Caco-2 (cell line): ENCODE data around the gene FBN3. TPM values are rescaled to one million over a fixed set of nuclear protein-coding genes. Genes with fewer than 3 reads are reported as not detected.

Experiments used
- BruUV-seq: library from RNA; stranded (reverse); fragments of 400-500 nt; replicated peaks from 2 replicates; lab custom pipeline; 2021; lab: Mats Ljungman, UMichigan
- CTCF ChIA-PET: fragments of 300-600 bp; sonication (Branson Sonifier 250); formaldehyde crosslinking; loops from one replicate; lab custom pipeline; 2022; ENCODE audit warnings: antibody characterized with exemption; lab: Charles Lee
- POLR2A ChIA-PET: fragments of 300-600 bp; sonication (Branson Sonifier 250); formaldehyde crosslinking; loops from one replicate; lab custom pipeline; 2022; ENCODE audit warnings: antibody characterized with exemption; lab: Charles Lee
- DNase-seq, 2 experiments: peaks; one replicate each; pipeline versions ENCODE4 v3.0.0 to v3.0.0-alpha.2; 2020 to 2022
- H3K27me3 ChIP-seq: replicated peaks from 2 replicates; pipeline ENCODE4 v1.6.0; 2011; ENCODE audit warnings: low read length; ENCODE audit not compliant: control insufficient read depth, insufficient read depth
- H3K36me3 ChIP-seq: 2 replicates; pipeline ENCODE4 v1.5.1; 2011; ENCODE audit warnings: low read length; ENCODE audit not compliant: control insufficient read depth, insufficient read depth
- H3K4me1 ChIP-seq: fragments of 250-450 bp; sonication (Bioruptor Pico); 2 replicates; pipeline ENCODE4 v1.5.1; 2020; ENCODE audit warnings: mild to moderate bottlenecking
- H3K4me3 ChIP-seq: 2 replicates; pipeline ENCODE4 v1.5.1; 2011; ENCODE audit warnings: low read depth, mild to moderate bottlenecking, control low read depth, low read length
- H3K9me3 ChIP-seq: fragments of 250-450 bp; sonication (Bioruptor Pico); 2 replicates; pipeline ENCODE4 v1.5.1; 2020; ENCODE audit warnings: mild to moderate bottlenecking, moderate library complexity
- H3K27ac Mint-ChIP-seq: one replicate; pipeline ENCODE4 v1.8.0; 2022; ENCODE audit warnings: mixed read lengths; ENCODE audit not compliant: unreplicated experiment
- H3K27me3 Mint-ChIP-seq: one replicate; pipeline ENCODE4 v1.8.0; 2022; ENCODE audit warnings: mixed read lengths; ENCODE audit not compliant: insufficient read depth, unreplicated experiment
- H3K36me3 Mint-ChIP-seq: one replicate; pipeline ENCODE4 v1.8.0; 2022; ENCODE audit warnings: mild to moderate bottlenecking, mixed read lengths; ENCODE audit not compliant: insufficient read depth, unreplicated experiment
- H3K4me1 Mint-ChIP-seq: one replicate; pipeline ENCODE4 v1.8.0; 2022; ENCODE audit warnings: low read depth, mixed read lengths; ENCODE audit not compliant: unreplicated experiment
- H3K4me3 Mint-ChIP-seq: one replicate; pipeline ENCODE4 v1.8.0; 2022; ENCODE audit warnings: mild to moderate bottlenecking, moderate library complexity, mixed read lengths; ENCODE audit not compliant: unreplicated experiment
- H3K9me3 Mint-ChIP-seq: one replicate; pipeline ENCODE4 v1.8.0; 2022; ENCODE audit warnings: mixed read lengths; ENCODE audit not compliant: unreplicated experiment
- intact Hi-C: fragments of 100-400 bp; cut with micrococcal nuclease; formaldehyde crosslinking; loops from one replicate; pipeline ENCODE4 v1.10.0; 2022; ENCODE audit not compliant: unreplicated experiment
- total RNA-seq: library from RNA; stranded (reverse); gene quantifications from 2 replicates; pipeline ENCODE4 v1.2.3, GENCODE V29; 2022
- TF ChIP-seq, protein P1 (sequence below), 2 experiments: fragments of 200-600 bp in 1 of 2; IDR thresholded peaks; 1 replicate in 1 of 2; 2 replicates in 1 of 2; pipeline versions ENCODE4 v1.5.1 to v1.8.0; 2011 to 2022; ENCODE audit warnings: antibody characterized with exemption in 1 of 2, control low read depth in 1 of 2, inconsistent platforms in 1 of 2, low read depth in 1 of 2, low read length in 1 of 2, mild to moderate bottlenecking in 1 of 2, moderate library complexity in 1 of 2; ENCODE audit not compliant: insufficient read depth in 1 of 2, severe bottlenecking in 1 of 2, unreplicated experiment in 1 of 2

The FBN3 gene
- total RNA-seq, 1 experiment from 2014 or later, result 16.4 TPM

DNA sequence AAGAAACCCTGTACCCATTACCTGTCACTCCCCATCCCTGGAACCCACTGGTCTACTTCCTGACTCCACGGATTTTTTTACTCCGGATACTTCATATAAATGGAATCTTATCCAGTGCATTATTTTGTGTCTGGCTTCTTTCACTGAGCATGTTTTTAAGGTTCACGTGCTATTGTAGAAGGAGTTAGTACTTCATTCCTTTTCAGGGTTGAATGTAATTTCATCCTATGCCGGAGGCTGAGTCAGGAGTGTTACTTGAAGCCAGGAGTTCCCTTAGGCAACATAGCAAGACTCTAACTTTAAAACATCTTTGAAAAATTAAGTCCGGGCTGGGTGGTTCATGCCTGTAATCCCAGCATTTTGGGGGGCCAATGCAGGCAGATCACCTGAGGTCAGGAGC is 126.0 kb downstream of the FBN3 start:
- Mint-ChIP-seq H3K4me3 (no peak overlapping the region), H3K4me1 (peaks cover 18% of the 10 kb centered on the region), H3K27me3 (no peaks in the 10 kb centered on the region), H3K9me3 (no peaks in the 10 kb centered on the region), H3K36me3 (peaks cover 6% of the 10 kb centered on the region), H3K27ac (no peak overlapping the region)
- POLR2A ChIA-PET, result no interaction called here
- H3K4me3 ChIP-seq, result no peak overlapping the region
- TF ChIP-seq, protein P1, sequence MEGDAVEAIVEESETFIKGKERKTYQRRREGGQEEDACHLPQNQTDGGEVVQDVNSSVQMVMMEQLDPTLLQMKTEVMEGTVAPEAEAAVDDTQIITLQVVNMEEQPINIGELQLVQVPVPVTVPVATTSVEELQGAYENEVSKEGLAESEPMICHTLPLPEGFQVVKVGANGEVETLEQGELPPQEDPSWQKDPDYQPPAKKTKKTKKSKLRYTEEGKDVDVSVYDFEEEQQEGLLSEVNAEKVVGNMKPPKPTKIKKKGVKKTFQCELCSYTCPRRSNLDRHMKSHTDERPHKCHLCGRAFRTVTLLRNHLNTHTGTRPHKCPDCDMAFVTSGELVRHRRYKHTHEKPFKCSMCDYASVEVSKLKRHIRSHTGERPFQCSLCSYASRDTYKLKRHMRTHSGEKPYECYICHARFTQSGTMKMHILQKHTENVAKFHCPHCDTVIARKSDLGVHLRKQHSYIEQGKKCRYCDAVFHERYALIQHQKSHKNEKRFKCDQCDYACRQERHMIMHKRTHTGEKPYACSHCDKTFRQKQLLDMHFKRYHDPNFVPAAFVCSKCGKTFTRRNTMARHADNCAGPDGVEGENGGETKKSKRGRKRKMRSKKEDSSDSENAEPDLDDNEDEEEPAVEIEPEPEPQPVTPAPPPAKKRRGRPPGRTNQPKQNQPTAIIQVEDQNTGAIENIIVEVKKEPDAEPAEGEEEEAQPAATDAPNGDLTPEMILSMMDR (IDR thresholded peaks at IDR 0.05; ENCODE audit: insufficient read depth in 1 of 2, low read depth in 1 of 2, low read length in 1 of 2, severe bottlenecking in 1 of 2, unreplicated experiment in 1 of 2), result no peak
- CTCF ChIA-PET, result no interaction called here
- H3K36me3 ChIP-seq, result no peaks in the 10 kb centered on the region; the same call in 1 of the 2 replicates
- intact Hi-C loops, result no loop called here
- BruUV-seq, result no TSS peak
- peaks cover 24% of the 10 kb centered on the region for H3K4me1 ChIP-seq
- DNase-seq, result no peak
- H3K9me3 ChIP-seq, result no peaks in the 10 kb centered on the region
- H3K27me3 ChIP-seq, result no peaks in the 10 kb centered on the region

GRCh38 chr19:8022275-8022674 is 127.1 kb downstream of the FBN3 start:
- Mint-ChIP-seq H3K36me3 (peaks cover 6% of the 10 kb centered on the region), H3K4me1 (peaks cover 15% of the 10 kb centered on the region), H3K27me3 (no peaks in the 10 kb centered on the region), H3K4me3 (no peak overlapping the region), H3K27ac (no peak overlapping the region), H3K9me3 (no peaks in the 10 kb centered on the region)
- Histone ChIP-seq H3K36me3 (no peaks in the 10 kb centered on the region), H3K4me1 (peaks cover 14% of the 10 kb centered on the region), H3K4me3 (no peak overlapping the region), H3K9me3 (no peaks in the 10 kb centered on the region), H3K27me3 (no peaks in the 10 kb centered on the region)
- BruUV-seq, result no TSS peak
- DNase-seq, result no peak
- CTCF ChIA-PET, result no interaction called here
- intact Hi-C loops, result no loop called here
- TF ChIP-seq, protein P1 (IDR thresholded peaks at IDR 0.05; ENCODE audit: insufficient read depth in 1 of 2, low read depth in 1 of 2, low read length in 1 of 2, severe bottlenecking in 1 of 2, unreplicated experiment in 1 of 2), result no peak
- POLR2A ChIA-PET, result no interaction called here

DNA sequence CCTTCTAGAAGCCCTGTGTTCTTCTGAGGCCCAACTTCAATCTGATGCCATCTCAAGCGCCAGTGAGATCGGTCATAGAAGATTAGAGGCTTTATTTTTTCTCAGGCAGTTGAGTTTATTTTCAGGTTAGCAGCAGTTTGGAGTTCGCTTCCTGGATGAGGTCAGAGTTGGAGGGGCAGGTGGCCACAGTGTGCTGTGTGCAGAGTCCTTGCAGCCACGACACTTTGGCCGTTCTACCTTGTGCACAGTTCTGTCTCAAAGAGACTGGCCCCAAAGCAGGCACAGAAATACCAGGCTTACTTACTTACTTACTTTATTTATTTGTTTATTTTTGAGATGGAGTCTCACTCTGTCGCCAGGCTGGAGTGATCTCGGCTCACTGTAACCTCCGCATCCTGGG is 128.0 kb downstream of the FBN3 start:
- TF ChIP-seq, protein P1 (IDR thresholded peaks at IDR 0.05; ENCODE audit: insufficient read depth in 1 of 2, low read depth in 1 of 2, low read length in 1 of 2, severe bottlenecking in 1 of 2, unreplicated experiment in 1 of 2), result no peak
- Histone ChIP-seq H3K4me1 (peaks cover 11% of the 10 kb centered on the region), H3K9me3 (no peaks in the 10 kb centered on the region), H3K4me3 (no peak overlapping the region), H3K36me3 (no peaks in the 10 kb centered on the region), H3K27me3 (no peaks in the 10 kb centered on the region)
- DNase-seq, result no peak
- H3K36me3 Mint-ChIP-seq, result peaks cover 7% of the 10 kb centered on the region
- no peak overlapping the region for H3K4me3 Mint-ChIP-seq
- intact Hi-C loops, result no loop called here
- H3K9me3 Mint-ChIP-seq, result no peaks in the 10 kb centered on the region
- H3K27ac Mint-ChIP-seq, result no peak overlapping the region
- H3K27me3 Mint-ChIP-seq, result no peaks in the 10 kb centered on the region
- peaks cover 12% of the 10 kb centered on the region for H3K4me1 Mint-ChIP-seq
- no TSS peak for BruUV-seq
- POLR2A ChIA-PET, result no interaction called here
- CTCF ChIA-PET, result no interaction called here
